DND-41 (cell line): ENCODE measurements around the gene GBP2.

Experiments
- ATAC-seq: fragments of 200-7000 bp; cut with Tn5 transposase; 3 replicates; pipeline ENCODE4 v1.9.1; 2021; ENCODE audit warnings: low read depth; ENCODE audit not compliant: insufficient read depth
- DNase-seq: peaks from one replicate; pipeline ENCODE4 v3.0.0-alpha.2; 2020
- H2AFZ ChIP-seq: 2 replicates; pipeline ENCODE4 v1.6.0; 2012; ENCODE audit warnings: low read depth, low read length
- H3K27ac ChIP-seq: 2 replicates; pipeline ENCODE4 v1.5.1; 2012; ENCODE audit warnings: low read length, inconsistent platforms
- H3K27me3 ChIP-seq: fragments of 200-600 bp; sonication (generic); 2 replicates; pipeline ENCODE4 v1.6.0; 2012; ENCODE audit warnings: low read length, mild to moderate bottlenecking, inconsistent platforms; ENCODE audit not compliant: insufficient read depth, poor library complexity
- H3K36me3 ChIP-seq: 2 replicates; pipeline ENCODE4 v1.5.1; 2012; ENCODE audit warnings: low read length, inconsistent platforms; ENCODE audit not compliant: insufficient read depth
- H3K4me1 ChIP-seq: 2 replicates; pipeline ENCODE4 v1.5.1; 2012; ENCODE audit warnings: mild to moderate bottlenecking, low read length; ENCODE audit not compliant: insufficient read depth
- H3K4me2 ChIP-seq: 2 replicates; pipeline ENCODE4 v1.6.0; 2012; ENCODE audit warnings: mild to moderate bottlenecking, moderate library complexity, low read length, inconsistent platforms; ENCODE audit not compliant: insufficient read depth
- H3K4me3 ChIP-seq, 2 experiments: fragments of 200-600 bp in 1 of 2; shearing (Covaris generic) in 1 of 2; 2 replicates each; pipeline ENCODE4 v1.5.1; 2012 to 2016; ENCODE audit warnings: inconsistent platforms in 2 of 2, low read length in 2 of 2, mild to moderate bottlenecking in 2 of 2, low read depth in 1 of 2, moderate library complexity in 1 of 2
- H3K79me2 ChIP-seq: 2 replicates; pipeline ENCODE4 v1.6.0; 2012; ENCODE audit warnings: low read length, inconsistent platforms; ENCODE audit not compliant: insufficient read depth
- H3K9ac ChIP-seq: 2 replicates; pipeline ENCODE4 v1.6.0; 2012; ENCODE audit warnings: low read depth, mild to moderate bottlenecking, inconsistent platforms, low read length, moderate library complexity
- H3K9me3 ChIP-seq: 2 replicates; pipeline ENCODE4 v1.5.1; 2012; ENCODE audit warnings: low read length, moderate library complexity, mild to moderate bottlenecking, inconsistent platforms; ENCODE audit not compliant: insufficient read depth, severe bottlenecking
- H4K20me1 ChIP-seq: 2 replicates; pipeline ENCODE4 v1.6.0; 2012; ENCODE audit warnings: low read length; ENCODE audit not compliant: insufficient read depth
- EZH2 ChIP-seq: IDR thresholded peaks from 3 replicates; pipeline ENCODE4 v1.6.1; 2012; ENCODE audit warnings: borderline replicate concordance, low read depth, mild to moderate bottlenecking, moderate library complexity, low read length, inconsistent platforms; ENCODE audit not compliant: severe bottlenecking
- TF ChIP-seq, protein P1 (sequence below): IDR thresholded peaks from 2 replicates; pipeline ENCODE4 v1.5.1; 2012; ENCODE audit warnings: borderline replicate concordance, low read length, moderate library complexity, mild to moderate bottlenecking; ENCODE audit not compliant: poor library complexity, severe bottlenecking; ENCODE audit errors: extremely low read depth

Gene GBP2

DNA sequence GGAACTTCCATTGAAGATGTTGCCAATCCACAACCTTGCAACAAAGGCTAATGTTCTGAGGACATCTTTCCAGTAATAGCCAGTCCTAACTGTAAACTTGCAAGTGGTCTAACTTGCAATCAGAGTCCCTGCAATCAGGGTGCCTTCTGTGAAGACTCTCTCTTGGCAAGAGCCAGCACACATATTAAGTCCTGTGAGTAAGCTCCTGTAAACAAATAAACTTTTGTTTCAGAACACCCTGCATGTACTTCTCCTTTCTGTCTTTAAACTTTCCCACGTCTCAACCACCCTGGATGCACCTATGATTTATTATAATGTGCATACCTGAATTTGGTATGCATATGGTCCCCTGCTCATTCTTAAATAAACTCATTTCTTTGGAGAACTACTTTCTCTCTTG, 40.8 kb upstream of the GBP2 start:
- Histone ChIP-seq H3K9ac (no peak overlapping the region), H3K4me2 (no peak overlapping the region), H3K36me3 (no peaks in the 10 kb centered on the region), H3K27me3 (no peaks in the 10 kb centered on the region), H3K4me3 (no peak overlapping the region), H3K79me2 (no peaks in the 10 kb centered on the region), H4K20me1 (no peaks in the 10 kb centered on the region), H3K4me1 (no peaks in the 10 kb centered on the region), H3K27ac (no peak overlapping the region), H3K9me3 (no peaks in the 10 kb centered on the region), H2AFZ (no peak overlapping the region)
- no peak for DNase-seq
- TF ChIP-seq, protein P1, sequence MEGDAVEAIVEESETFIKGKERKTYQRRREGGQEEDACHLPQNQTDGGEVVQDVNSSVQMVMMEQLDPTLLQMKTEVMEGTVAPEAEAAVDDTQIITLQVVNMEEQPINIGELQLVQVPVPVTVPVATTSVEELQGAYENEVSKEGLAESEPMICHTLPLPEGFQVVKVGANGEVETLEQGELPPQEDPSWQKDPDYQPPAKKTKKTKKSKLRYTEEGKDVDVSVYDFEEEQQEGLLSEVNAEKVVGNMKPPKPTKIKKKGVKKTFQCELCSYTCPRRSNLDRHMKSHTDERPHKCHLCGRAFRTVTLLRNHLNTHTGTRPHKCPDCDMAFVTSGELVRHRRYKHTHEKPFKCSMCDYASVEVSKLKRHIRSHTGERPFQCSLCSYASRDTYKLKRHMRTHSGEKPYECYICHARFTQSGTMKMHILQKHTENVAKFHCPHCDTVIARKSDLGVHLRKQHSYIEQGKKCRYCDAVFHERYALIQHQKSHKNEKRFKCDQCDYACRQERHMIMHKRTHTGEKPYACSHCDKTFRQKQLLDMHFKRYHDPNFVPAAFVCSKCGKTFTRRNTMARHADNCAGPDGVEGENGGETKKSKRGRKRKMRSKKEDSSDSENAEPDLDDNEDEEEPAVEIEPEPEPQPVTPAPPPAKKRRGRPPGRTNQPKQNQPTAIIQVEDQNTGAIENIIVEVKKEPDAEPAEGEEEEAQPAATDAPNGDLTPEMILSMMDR: no peak
- no peak for TF ChIP-seq EZH2
- no peak for ATAC-seq

DNA sequence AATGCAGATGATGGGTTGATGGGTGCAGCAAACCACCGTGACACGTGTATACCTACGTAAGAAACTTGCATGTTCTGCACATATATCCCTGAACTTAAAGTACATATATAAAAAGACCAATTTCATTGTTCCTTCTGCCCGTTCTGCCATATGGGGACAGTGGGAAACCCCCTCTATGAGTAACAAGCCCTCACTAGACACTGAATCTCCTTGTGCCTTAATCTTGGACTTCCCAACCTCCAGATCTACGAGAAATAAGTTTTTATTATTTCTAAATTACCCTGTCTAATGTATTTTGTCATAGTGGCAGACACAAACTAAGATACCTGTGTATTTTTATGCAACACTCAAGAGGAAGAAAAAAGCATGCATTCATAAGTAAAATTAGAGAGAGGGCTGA, 39.9 kb upstream of the GBP2 start:
- no peaks in the 10 kb centered on the region for H3K79me2 ChIP-seq
- H3K4me2 ChIP-seq: no peak overlapping the region
- H2AFZ ChIP-seq: no peak overlapping the region
- H3K36me3 ChIP-seq: no peaks in the 10 kb centered on the region
- H3K27ac ChIP-seq: no peak overlapping the region
- DNase-seq (no peak), ATAC-seq (no peak)
- H3K4me3 ChIP-seq: no peak overlapping the region
- H4K20me1 ChIP-seq: no peaks in the 10 kb centered on the region
- TF ChIP-seq, protein P1: no peak
- TF ChIP-seq EZH2: no peak
- H3K27me3 ChIP-seq: no peaks in the 10 kb centered on the region
- no peaks in the 10 kb centered on the region for H3K4me1 ChIP-seq
- H3K9ac ChIP-seq: no peak overlapping the region
- H3K9me3 ChIP-seq: no peaks in the 10 kb centered on the region

DNA sequence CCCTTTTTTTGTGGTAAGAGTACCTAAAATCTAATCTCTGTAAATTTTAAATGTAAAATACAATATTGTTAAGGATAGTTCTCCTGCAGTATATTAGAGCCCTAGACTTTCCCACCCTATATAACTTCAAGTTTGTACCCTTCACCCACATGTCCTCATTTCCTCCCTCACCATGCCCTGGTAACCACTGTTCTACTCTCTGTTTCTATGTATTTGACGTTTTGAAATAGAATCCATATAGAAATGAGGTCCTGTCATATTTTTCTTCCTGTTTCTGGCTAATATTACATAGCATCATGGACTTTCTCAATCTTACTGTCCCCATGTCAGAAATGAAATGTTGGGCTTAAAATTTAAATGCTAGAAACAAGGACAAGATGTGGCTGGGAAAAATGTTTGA, 25.1 kb upstream of the GBP2 start:
- no peaks in the 10 kb centered on the region for H3K36me3 ChIP-seq
- TF ChIP-seq, protein P1: no peak
- TF ChIP-seq EZH2: no peak
- ATAC-seq (no peak), DNase-seq (no peak)
- H4K20me1 ChIP-seq: no peaks in the 10 kb centered on the region
- no peaks in the 10 kb centered on the region for H3K79me2 ChIP-seq
- H3K27me3 ChIP-seq: no peaks in the 10 kb centered on the region
- no peak overlapping the region for H3K4me3 ChIP-seq
- H3K9me3 ChIP-seq: no peaks in the 10 kb centered on the region
- H2AFZ ChIP-seq: no peak overlapping the region
- H3K4me2 ChIP-seq: no peak overlapping the region
- H3K9ac ChIP-seq: no peak overlapping the region
- H3K27ac ChIP-seq: no peak overlapping the region
- H3K4me1 ChIP-seq: peaks cover 15% of the 10 kb centered on the region

DNA sequence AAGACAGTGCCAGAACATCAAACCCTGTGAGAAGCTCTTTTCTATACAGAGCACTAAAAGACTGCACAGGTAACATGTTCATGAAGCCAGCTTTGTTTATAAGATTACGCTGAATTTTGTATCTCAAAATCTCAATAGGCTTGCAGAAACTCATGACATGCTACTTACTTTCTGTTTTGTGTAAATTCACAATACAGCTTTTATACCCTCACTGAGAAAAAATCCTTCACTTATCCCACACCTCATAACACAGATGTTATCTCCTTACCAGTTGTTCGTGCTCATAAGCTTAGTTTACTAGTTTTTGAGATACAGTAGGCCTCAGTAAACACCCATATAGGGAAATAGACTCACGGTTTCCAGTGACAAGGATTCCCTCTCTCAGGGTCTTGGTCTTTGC, 24.1 kb upstream of the GBP2 start:
- Histone ChIP-seq H3K79me2 (no peaks in the 10 kb centered on the region), H2AFZ (peak overlapping the region; percentile 21; the same call in 1 of the 2 replicates), H3K27me3 (no peaks in the 10 kb centered on the region), H3K9me3 (no peaks in the 10 kb centered on the region), H3K4me2 (peak overlapping the region; percentile 10; the same call in 1 of the 2 replicates), H3K4me3 (no peak overlapping the region), H3K36me3 (no peaks in the 10 kb centered on the region), H3K27ac (peak overlapping the region; percentile 4; the same call in 1 of the 2 replicates), H4K20me1 (no peaks in the 10 kb centered on the region), H3K4me1 (peaks cover 15% of the 10 kb centered on the region), H3K9ac (no peak overlapping the region)
- no peak for TF ChIP-seq EZH2
- TF ChIP-seq, protein P1: no peak
- DNase-seq (no peak), ATAC-seq (peak; percentile 50; the same call in 1 of the 3 replicates)
